Adrenal gland (tissue), 12 donors: ENCODE measurements around the gene APLF. TPM values are rescaled to one million over a fixed set of nuclear protein-coding genes. Genes with fewer than 3 reads are reported as not detected.

Source experiments
- DNase-seq, 7 donors: peaks; one replicate each; pipeline ENCODE4 v3.0.0-alpha.2; 2019 to 2020
- H3K27ac ChIP-seq, 5 donors: fragments of 200-600 bp; sonication (generic) in 4 of 5; 1 replicate in 3 of 5; 2 replicates in 2 of 5; pipeline versions ENCODE4 v1.5.1 to v1.8.0; 2016 to 2020; ENCODE audit warnings: mild to moderate bottlenecking in 1 of 5
- H3K27me3 ChIP-seq: fragments of 200-600 bp; 2 replicates; pipeline ENCODE4 v1.8.0; 2021
- H3K36me3 ChIP-seq, 2 donors: fragments of 200-600 bp; replicated peaks in 1 of 2; 1 replicate in 1 of 2; 2 replicates in 1 of 2; pipeline versions ENCODE4 v1.5.1 to v1.8.0; 2018 to 2022
- H3K4me1 ChIP-seq, 2 donors: fragments of 200-600 bp; replicated peaks in 1 of 2; 1 replicate in 1 of 2; 2 replicates in 1 of 2; pipeline versions ENCODE4 v1.5.1 to v1.8.0; 2018 to 2021
- H3K4me3 ChIP-seq, 4 donors: fragments of 200-600 bp; sonication (generic) in 3 of 4; one replicate each; pipeline ENCODE4 v1.5.1; 2016 to 2018
- H3K9me3 ChIP-seq, 3 donors: fragments of 200-600 bp; sonication (generic) in 1 of 3; replicated peaks in 1 of 3; 1 replicate in 2 of 3; 2 replicates in 1 of 3; pipeline versions ENCODE4 v1.5.1 to v1.8.0; 2016 to 2021
- CTCF ChIP-seq, 6 experiments: fragments of 450-650 bp in 4 of 6; fragments of 200-600 bp in 2 of 6; sonication (generic) in 1 of 6; IDR thresholded peaks; 1 replicate in 5 of 6; 2 replicates in 1 of 6; pipeline versions ENCODE4 v1.5.1 to v1.8.0; 2016 to 2021; ENCODE audit warnings: antibody characterized with exemption in 6 of 6, mild to moderate bottlenecking in 2 of 6, moderate library complexity in 1 of 6
- POLR2A ChIP-seq, 2 donors: fragments of 450-650 bp; IDR thresholded peaks; one replicate each; pipeline ENCODE4 v1.6.1; 2017; ENCODE audit warnings: antibody characterized with exemption in 2 of 2, mild to moderate bottlenecking in 2 of 2, moderate library complexity in 1 of 2
- WGBS, 4 donors: extraction: QIAGEN DNeasy Blood & Tissue Kit in 2 of 4; methylation state at CpG; one replicate each; pipeline versions ENCODE4 v1.1.5 to v1.1.7; 2013 to 2017; 5-methylcytosine and 5-hydroxymethylcytosine counted together
- intact Hi-C, 2 donors: fragments of 100-400 bp; cut with DNase I; formaldehyde crosslinking; loops; one replicate each; pipeline versions ENCODE4 v1.14.1 to v1.15.0; 2022 to 2023
- polyA plus RNA-seq, 3 donors: library from polyadenylated mRNA; stranded (reverse); fragments of 200-250 nt in 2 of 3; fragments of 350-450 nt in 1 of 3; fragmentation: Illumina TruSeq in 1 of 3; extraction: RNeasy Lipid Tissue Mini Kit (QIAGEN cat#74804) in 1 of 3; gene quantifications; one replicate each; pipeline ENCODE4 v1.2.3, GENCODE V29; 2013 to 2014
- total RNA-seq, 9 donors: library from RNA; depleted of rRNA in 4 of 9; stranded (reverse); fragments of >200 nt in 4 of 9; fragments of 120-200 nt in 1 of 9; fragmentation: NEBNext Ultra II Directional in 1 of 9; extraction: Animal tissue kit (Norgen Biotek cat#: 25700) in 1 of 9; gene quantifications; one replicate each; pipeline versions ENCODE4 v1.1.0 to v1.2.4, GENCODE V29; 2013 to 2023
- donor health status: healthy with polysubstance abuse.
- donor health status: Bipolar disorder and iron deficiency.
- donor health status: DM: yes; HTN: yes; CAD: no.
- donor health status: DM: no; HTN: no; CAD: no.
- donor health status: DM: no; HTN: no; CAD: no.
- donor health status: DM: yes; HTN: yes; CAD: no.

Gene APLF
- total and polyA plus RNA-seq, 12 donors: 1.1 to 6.8 (median 3.6) TPM

GRCh38 chr2:68499133-68499532, 31.7 kb downstream of the APLF start:
- TF ChIP-seq POLR2A (IDR thresholded peaks at IDR 0.05) (no peak), CTCF (IDR thresholded peaks at IDR 0.05) (no peak)
- Histone ChIP-seq H3K36me3 (no peaks in the 10 kb centered on the region), H3K27ac (no peak overlapping the region), H3K4me1 (no peaks in the 10 kb centered on the region), H3K4me3 (no peak overlapping the region), H3K9me3 (no peaks in the 10 kb centered on the region), H3K27me3 (no peaks in the 10 kb centered on the region)
- intact Hi-C loops: no loop called here
- no peak for DNase-seq

GRCh38 chr2:68500649-68501048, 33.3 kb downstream of the APLF start:
- no peaks in the 10 kb centered on the region for H3K27me3 ChIP-seq
- H3K9me3 ChIP-seq: no peaks in the 10 kb centered on the region
- no peak overlapping the region for H3K27ac ChIP-seq
- H3K4me1 ChIP-seq: no peaks in the 10 kb centered on the region
- TF ChIP-seq CTCF (IDR thresholded peaks at IDR 0.05) (no peak), POLR2A (IDR thresholded peaks at IDR 0.05) (no peak)
- H3K36me3 ChIP-seq: no peaks in the 10 kb centered on the region
- H3K4me3 ChIP-seq: no peak overlapping the region
- WGBS, 4 donors: 80 to 88% (median 84%) methylated on average over 4 of the region's 4 CpGs
- intact Hi-C loops: no loop called here
- DNase-seq: no peak

- Histone ChIP-seq H3K4me3 (no peak overlapping the region), H3K27ac (no peak overlapping the region), H3K27me3 (no peaks in the 10 kb centered on the region), H3K9me3 (no peaks in the 10 kb centered on the region), H3K4me1 (no peaks in the 10 kb centered on the region), H3K36me3 (no peaks in the 10 kb centered on the region)
- DNase-seq: no peak
- TF ChIP-seq CTCF (IDR thresholded peaks at IDR 0.05) (no peak), POLR2A (IDR thresholded peaks at IDR 0.05) (no peak)
- intact Hi-C loops: no loop called here
- 73 to 89% (median 85%) methylated on average over 5 of the region's 5 CpGs for WGBS, 4 donors
Observed at GRCh38 chr2:68501768-68502167, 34.4 kb downstream of the APLF start.

GRCh38 chr2:68505603-68506159, 38.3 kb downstream of the APLF start:
- TF ChIP-seq CTCF (IDR thresholded peaks at IDR 0.05): no peak
- no peak for TF ChIP-seq POLR2A (IDR thresholded peaks at IDR 0.05)
- Histone ChIP-seq H3K27ac (no peak overlapping the region), H3K36me3 (no peaks in the 10 kb centered on the region), H3K4me3 (no peak overlapping the region), H3K9me3 (no peaks in the 10 kb centered on the region), H3K27me3 (no peaks in the 10 kb centered on the region), H3K4me1 (no peaks in the 10 kb centered on the region)
- WGBS, 4 donors: 88 to 98% (median 93%) methylated on average over 2 of the region's 2 CpGs
- DNase-seq: no peak
- intact Hi-C loops: no loop called here
